Panc1 (cell line): Measurements from ENCODE around the gene ZNF816. TPM values are rescaled to one million over a fixed set of nuclear protein-coding genes. Genes with fewer than 3 reads are reported as not detected.
A peak's percentile ranks its signal among the peaks of the same experiment; 100 is the strongest.

Source experiments
- ATAC-seq: fragments of 200-7000 bp; cut with Tn5 transposase; 2 replicates; pipeline ENCODE4 v1.9.1; 2020; ENCODE audit warnings: mild to moderate bottlenecking, moderate library complexity
- BruUV-seq: library from RNA; stranded (reverse); fragments of 400-500 nt; replicated peaks from 2 replicates; lab custom pipeline; 2021; lab: Mats Ljungman, UMichigan
- CTCF ChIA-PET: fragments of 300-600 bp; sonication (Branson Sonifier 250); formaldehyde crosslinking; loops from one replicate; lab custom pipeline; 2022; ENCODE audit warnings: antibody characterized with exemption; lab: Charles Lee
- POLR2A ChIA-PET: fragments of 300-600 bp; sonication (Branson Sonifier 250); formaldehyde crosslinking; loops from one replicate; lab custom pipeline; 2022; ENCODE audit warnings: antibody characterized with exemption; lab: Charles Lee
- DNase-seq: peaks from one replicate; pipeline ENCODE4 v3.0.0-alpha.2; 2010; ENCODE audit warnings: low read depth, low spot score
- H3K27ac ChIP-seq: 2 replicates; pipeline ENCODE4 v1.5.1; 2011; ENCODE audit warnings: mild to moderate bottlenecking, low read length, inconsistent platforms
- H3K27me3 ChIP-seq: fragments of 200-500 bp; sonication (Bioruptor generic); 2 replicates; pipeline ENCODE4 v1.6.0; 2014; ENCODE audit warnings: low read length, inconsistent platforms; ENCODE audit not compliant: control insufficient read depth, insufficient read depth
- H3K36me3 ChIP-seq: fragments of 200-500 bp; sonication (Bioruptor generic); 2 replicates; pipeline ENCODE4 v1.5.1; 2014; ENCODE audit warnings: inconsistent platforms, mild to moderate bottlenecking, low read length, moderate library complexity; ENCODE audit not compliant: control insufficient read depth, insufficient read depth
- H3K4me1 ChIP-seq: 2 replicates; pipeline ENCODE4 v1.5.1; 2011; ENCODE audit warnings: inconsistent platforms, mild to moderate bottlenecking, low read length, moderate library complexity; ENCODE audit not compliant: control insufficient read depth, insufficient read depth
- H3K4me3 ChIP-seq, 2 experiments: 2 replicates each; pipeline ENCODE4 v1.5.1; 2011 to 2012; ENCODE audit warnings: low read depth in 2 of 2, low read length in 2 of 2, mild to moderate bottlenecking in 2 of 2, inconsistent platforms in 1 of 2, moderate library complexity in 1 of 2
- H3K9me3 ChIP-seq: fragments of 200-500 bp; sonication (Bioruptor generic); 2 replicates; pipeline ENCODE4 v1.5.1; 2014; ENCODE audit warnings: low read depth, mild to moderate bottlenecking, inconsistent platforms, low read length, moderate library complexity; ENCODE audit not compliant: control insufficient read depth, insufficient read depth
- POLR2AphosphoS5 ChIP-seq: IDR thresholded peaks from 2 replicates; pipeline ENCODE4 v1.6.1; 2012; ENCODE audit warnings: mild to moderate bottlenecking, low read depth, low read length, moderate library complexity
- SIN3A ChIP-seq: IDR thresholded peaks from 2 replicates; pipeline ENCODE4 v1.6.1; 2012; ENCODE audit warnings: low read depth, mild to moderate bottlenecking, low read length, moderate library complexity, borderline replicate concordance; ENCODE audit not compliant: insufficient read depth
- TCF7L2 ChIP-seq: IDR thresholded peaks from 2 replicates; pipeline ENCODE4 v1.6.1; 2011; ENCODE audit warnings: mild to moderate bottlenecking, low read depth, low read length, inconsistent platforms
- in situ Hi-C: cut with HindIII; loops from 2 replicates; pipeline ENCODE4 v1.10.0; 2016; ENCODE audit warnings: low sequenced_read_pairs, low pct_unique_long_range_greater_than_20kb
- intact Hi-C: fragments of 100-400 bp; cut with micrococcal nuclease; formaldehyde crosslinking; loops from one replicate; pipeline ENCODE4 v1.10.0; 2022; ENCODE audit not compliant: unreplicated experiment
- total RNA-seq: library from RNA; stranded (reverse); gene quantifications from one replicate; pipeline ENCODE4 v1.2.1, GENCODE V29; 2021; ENCODE audit not compliant: unreplicated experiment
- TF ChIP-seq, protein P1 (sequence below): fragments of 450-650 bp; IDR thresholded peaks from 2 replicates; pipeline ENCODE4 v1.5.1; 2017; ENCODE audit warnings: mild to moderate bottlenecking
- TF ChIP-seq, protein P2 (sequence below), 2 experiments: IDR thresholded peaks; 2 replicates each; pipeline ENCODE4 v1.6.1; 2011 to 2012; ENCODE audit warnings: low read depth in 2 of 2, control low read depth in 1 of 2, low read length in 1 of 2, mild to moderate bottlenecking in 1 of 2, moderate library complexity in 1 of 2; ENCODE audit not compliant: insufficient read depth in 1 of 2

Gene ZNF816
- total RNA-seq, 1 experiment from 2014 or later, result 7.1 TPM

DNA sequence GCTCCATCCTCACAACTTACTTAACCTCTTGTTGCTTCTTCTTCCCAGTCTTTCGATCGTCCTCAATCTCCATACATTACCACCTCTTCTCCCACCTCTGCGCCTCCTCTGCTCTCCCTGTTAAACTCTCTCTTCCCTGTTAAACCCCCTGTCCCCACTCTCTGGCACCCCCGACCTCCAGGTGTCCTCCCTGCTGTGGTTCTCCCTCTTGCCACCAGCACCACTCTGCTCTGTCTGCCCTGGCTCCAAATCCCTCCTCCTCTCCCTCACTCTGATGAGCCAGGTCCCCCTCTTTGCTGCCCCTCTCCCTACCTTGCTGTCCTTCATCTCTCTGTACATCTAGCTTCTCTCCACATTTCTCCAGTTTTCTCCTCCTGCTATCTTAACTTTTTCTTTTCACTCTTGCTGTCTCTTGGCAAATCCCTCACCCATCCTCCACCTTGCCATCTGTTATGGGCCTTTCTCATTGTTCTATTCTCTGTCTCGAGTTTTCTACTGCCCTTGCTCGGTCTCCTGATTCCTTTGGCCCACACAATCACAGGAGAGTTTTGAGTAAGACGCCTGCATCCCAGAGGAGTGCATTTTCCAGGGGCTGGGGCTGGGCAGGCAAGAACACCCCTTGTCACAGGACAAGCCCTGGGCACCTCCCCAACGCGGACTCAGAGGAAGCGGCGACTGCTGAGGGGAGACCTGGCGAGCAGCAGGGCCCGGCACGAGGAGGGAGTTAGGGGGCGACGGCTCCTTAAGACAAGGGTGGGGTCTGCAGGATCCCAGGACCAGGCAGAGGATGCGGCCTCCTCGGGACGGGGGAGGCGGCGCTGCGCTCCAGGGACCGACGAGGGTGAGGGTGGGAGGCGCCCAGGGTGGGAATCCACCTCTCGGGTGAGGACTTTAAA, 29.7 kb upstream of the ZNF816 start:
- Histone ChIP-seq H3K9me3 (no peaks in the 10 kb centered on the region), H3K36me3 (no peaks in the 10 kb centered on the region), H3K27ac (peak overlapping the region; percentile 88), H3K4me3 (peak overlapping the region; percentile 54 to 88), H3K4me1 (peaks cover 13% of the 10 kb centered on the region), H3K27me3 (no peaks in the 10 kb centered on the region)
- in situ Hi-C loops, result no loop called here
- ChIA-PET POLR2A (no interaction called here), CTCF (no interaction called here)
- TF ChIP-seq TCF7L2, result no peak
- TF ChIP-seq SIN3A, result no peak
- TF ChIP-seq, protein P1, sequence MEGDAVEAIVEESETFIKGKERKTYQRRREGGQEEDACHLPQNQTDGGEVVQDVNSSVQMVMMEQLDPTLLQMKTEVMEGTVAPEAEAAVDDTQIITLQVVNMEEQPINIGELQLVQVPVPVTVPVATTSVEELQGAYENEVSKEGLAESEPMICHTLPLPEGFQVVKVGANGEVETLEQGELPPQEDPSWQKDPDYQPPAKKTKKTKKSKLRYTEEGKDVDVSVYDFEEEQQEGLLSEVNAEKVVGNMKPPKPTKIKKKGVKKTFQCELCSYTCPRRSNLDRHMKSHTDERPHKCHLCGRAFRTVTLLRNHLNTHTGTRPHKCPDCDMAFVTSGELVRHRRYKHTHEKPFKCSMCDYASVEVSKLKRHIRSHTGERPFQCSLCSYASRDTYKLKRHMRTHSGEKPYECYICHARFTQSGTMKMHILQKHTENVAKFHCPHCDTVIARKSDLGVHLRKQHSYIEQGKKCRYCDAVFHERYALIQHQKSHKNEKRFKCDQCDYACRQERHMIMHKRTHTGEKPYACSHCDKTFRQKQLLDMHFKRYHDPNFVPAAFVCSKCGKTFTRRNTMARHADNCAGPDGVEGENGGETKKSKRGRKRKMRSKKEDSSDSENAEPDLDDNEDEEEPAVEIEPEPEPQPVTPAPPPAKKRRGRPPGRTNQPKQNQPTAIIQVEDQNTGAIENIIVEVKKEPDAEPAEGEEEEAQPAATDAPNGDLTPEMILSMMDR, result no peak
- TF ChIP-seq POLR2AphosphoS5, result no peak
- TF ChIP-seq, protein P2, sequence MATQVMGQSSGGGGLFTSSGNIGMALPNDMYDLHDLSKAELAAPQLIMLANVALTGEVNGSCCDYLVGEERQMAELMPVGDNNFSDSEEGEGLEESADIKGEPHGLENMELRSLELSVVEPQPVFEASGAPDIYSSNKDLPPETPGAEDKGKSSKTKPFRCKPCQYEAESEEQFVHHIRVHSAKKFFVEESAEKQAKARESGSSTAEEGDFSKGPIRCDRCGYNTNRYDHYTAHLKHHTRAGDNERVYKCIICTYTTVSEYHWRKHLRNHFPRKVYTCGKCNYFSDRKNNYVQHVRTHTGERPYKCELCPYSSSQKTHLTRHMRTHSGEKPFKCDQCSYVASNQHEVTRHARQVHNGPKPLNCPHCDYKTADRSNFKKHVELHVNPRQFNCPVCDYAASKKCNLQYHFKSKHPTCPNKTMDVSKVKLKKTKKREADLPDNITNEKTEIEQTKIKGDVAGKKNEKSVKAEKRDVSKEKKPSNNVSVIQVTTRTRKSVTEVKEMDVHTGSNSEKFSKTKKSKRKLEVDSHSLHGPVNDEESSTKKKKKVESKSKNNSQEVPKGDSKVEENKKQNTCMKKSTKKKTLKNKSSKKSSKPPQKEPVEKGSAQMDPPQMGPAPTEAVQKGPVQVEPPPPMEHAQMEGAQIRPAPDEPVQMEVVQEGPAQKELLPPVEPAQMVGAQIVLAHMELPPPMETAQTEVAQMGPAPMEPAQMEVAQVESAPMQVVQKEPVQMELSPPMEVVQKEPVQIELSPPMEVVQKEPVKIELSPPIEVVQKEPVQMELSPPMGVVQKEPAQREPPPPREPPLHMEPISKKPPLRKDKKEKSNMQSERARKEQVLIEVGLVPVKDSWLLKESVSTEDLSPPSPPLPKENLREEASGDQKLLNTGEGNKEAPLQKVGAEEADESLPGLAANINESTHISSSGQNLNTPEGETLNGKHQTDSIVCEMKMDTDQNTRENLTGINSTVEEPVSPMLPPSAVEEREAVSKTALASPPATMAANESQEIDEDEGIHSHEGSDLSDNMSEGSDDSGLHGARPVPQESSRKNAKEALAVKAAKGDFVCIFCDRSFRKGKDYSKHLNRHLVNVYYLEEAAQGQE (IDR thresholded peaks at IDR 0.05; ENCODE audit: insufficient read depth in 1 of 2, low read depth in 2 of 2, low read length in 1 of 2), result no peak
- TSS peak; percentile 88 for BruUV-seq
- peak; percentile 57 for ATAC-seq
- DNase-seq, result peak; percentile 24
- intact Hi-C loops, result no loop called here

DNA sequence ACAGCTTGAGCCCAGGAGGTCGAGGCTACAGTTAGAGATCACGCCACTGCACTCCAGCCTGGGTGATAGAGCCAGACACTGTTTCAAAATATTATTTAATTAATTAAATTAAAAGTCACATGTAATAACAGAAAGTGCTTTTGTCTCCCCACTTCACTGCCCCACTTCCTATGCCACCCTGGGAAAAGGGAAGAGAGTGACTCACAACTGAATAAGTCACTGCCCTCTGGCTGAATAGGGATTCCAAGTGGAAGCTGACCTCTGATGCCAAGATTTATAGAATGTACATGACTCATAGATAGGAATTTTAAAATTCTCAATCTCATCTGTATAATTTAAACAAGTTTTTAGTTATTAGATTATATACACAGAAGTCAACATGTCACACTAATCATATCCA, 28.8 kb upstream of the ZNF816 start:
- ChIA-PET POLR2A (no interaction called here), CTCF (no interaction called here)
- no peaks in the 10 kb centered on the region for H3K36me3 ChIP-seq
- TF ChIP-seq, protein P2 (IDR thresholded peaks at IDR 0.05; ENCODE audit: insufficient read depth in 1 of 2, low read depth in 2 of 2, low read length in 1 of 2), result no peak
- TF ChIP-seq SIN3A, result no peak
- TF ChIP-seq TCF7L2, result no peak
- no peak; the same call in 1 of the 2 replicates for TF ChIP-seq POLR2AphosphoS5
- TF ChIP-seq, protein P1, result no peak
- ATAC-seq (peak; percentile 70), DNase-seq (peak; percentile 63)
- BruUV-seq, result no TSS peak
- intact Hi-C loops, result no loop called here
- H3K4me3 ChIP-seq, result peak overlapping the region; percentile 16 to 88
- no peaks in the 10 kb centered on the region; the same call in 1 of the 2 replicates for H3K9me3 ChIP-seq
- H3K27ac ChIP-seq, result peak overlapping the region; percentile 88
- H3K4me1 ChIP-seq, result peaks cover 13% of the 10 kb centered on the region
- in situ Hi-C loops, result no loop called here
- no peaks in the 10 kb centered on the region for H3K27me3 ChIP-seq
